Fibroblast of pulmonary artery (primary cell): Measurements from ENCODE around the gene OR1I1.
A peak's percentile ranks its signal among the peaks of the same experiment; 100 is the strongest.

Experiments used
- DNase-seq: peaks from one replicate; pipeline ENCODE4 v3.0.0-alpha.2; 2010; ENCODE audit warnings: low read depth
- H3K4me3 ChIP-seq: replicated peaks from 2 replicates; pipeline ENCODE4 v1.5.1; 2011; ENCODE audit warnings: low read depth, mild to moderate bottlenecking, control low read depth, low read length, moderate library complexity
- TF ChIP-seq, protein P1 (sequence below): IDR thresholded peaks from 2 replicates; pipeline ENCODE4 v1.5.1; 2011; ENCODE audit warnings: mild to moderate bottlenecking, control low read depth, low read length, inconsistent platforms; ENCODE audit errors: missing control alignments

OR1I1 gene

DNA sequence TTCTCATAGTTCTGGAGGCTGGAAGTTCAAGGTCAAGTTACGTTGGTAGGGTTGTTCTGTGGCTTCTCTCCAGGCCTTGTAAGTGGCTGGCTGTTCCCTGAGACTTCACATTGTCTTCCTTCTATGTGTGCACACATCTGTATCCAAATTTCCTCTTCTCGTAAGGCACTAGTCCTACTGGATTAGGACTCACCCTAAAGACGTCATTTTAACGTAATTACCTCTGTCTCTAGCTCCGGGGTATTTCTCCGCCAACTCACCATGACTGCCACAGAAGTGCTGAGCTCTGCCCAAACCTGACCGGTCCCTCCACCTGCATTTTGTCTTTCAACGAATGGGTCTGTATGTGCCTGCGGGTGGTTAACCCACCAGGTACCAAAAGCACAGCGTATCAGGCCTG, 16.4 kb downstream of the OR1I1 start:
- no peak for DNase-seq
- H3K4me3 ChIP-seq: no peak overlapping the region
- TF ChIP-seq, protein P1, sequence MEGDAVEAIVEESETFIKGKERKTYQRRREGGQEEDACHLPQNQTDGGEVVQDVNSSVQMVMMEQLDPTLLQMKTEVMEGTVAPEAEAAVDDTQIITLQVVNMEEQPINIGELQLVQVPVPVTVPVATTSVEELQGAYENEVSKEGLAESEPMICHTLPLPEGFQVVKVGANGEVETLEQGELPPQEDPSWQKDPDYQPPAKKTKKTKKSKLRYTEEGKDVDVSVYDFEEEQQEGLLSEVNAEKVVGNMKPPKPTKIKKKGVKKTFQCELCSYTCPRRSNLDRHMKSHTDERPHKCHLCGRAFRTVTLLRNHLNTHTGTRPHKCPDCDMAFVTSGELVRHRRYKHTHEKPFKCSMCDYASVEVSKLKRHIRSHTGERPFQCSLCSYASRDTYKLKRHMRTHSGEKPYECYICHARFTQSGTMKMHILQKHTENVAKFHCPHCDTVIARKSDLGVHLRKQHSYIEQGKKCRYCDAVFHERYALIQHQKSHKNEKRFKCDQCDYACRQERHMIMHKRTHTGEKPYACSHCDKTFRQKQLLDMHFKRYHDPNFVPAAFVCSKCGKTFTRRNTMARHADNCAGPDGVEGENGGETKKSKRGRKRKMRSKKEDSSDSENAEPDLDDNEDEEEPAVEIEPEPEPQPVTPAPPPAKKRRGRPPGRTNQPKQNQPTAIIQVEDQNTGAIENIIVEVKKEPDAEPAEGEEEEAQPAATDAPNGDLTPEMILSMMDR: no peak

DNA sequence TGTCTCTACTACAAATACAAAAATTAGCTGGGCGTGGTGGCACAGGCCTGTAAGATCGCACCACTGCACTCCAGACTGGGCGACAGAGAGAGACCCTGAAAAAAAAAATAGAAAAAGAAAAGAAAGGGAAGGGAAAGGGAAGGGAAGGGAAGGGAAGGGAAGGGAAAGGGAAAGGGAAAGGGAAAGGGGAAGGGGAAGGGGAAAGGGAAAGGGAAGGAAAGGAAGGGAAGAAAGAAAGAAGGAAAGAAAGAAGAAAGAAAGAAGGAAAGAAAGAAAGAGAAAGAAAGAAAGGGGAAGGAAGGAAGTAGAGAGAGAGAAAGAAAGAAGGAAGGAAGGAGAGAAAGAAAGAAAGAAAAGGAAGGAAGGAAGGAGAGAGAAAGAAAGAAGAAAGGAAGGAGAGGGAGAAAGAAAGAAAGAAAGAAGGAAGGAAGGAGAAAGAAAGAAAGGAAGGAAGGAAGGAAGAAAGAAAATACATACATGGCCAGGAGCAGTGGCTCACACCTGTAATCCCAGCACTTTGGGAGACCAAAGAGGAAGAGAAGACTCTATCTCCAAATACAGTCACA, 17.1 kb downstream of the OR1I1 start:
- TF ChIP-seq, protein P1: no peak
- DNase-seq: no peak
- H3K4me3 ChIP-seq: no peak overlapping the region

DNA sequence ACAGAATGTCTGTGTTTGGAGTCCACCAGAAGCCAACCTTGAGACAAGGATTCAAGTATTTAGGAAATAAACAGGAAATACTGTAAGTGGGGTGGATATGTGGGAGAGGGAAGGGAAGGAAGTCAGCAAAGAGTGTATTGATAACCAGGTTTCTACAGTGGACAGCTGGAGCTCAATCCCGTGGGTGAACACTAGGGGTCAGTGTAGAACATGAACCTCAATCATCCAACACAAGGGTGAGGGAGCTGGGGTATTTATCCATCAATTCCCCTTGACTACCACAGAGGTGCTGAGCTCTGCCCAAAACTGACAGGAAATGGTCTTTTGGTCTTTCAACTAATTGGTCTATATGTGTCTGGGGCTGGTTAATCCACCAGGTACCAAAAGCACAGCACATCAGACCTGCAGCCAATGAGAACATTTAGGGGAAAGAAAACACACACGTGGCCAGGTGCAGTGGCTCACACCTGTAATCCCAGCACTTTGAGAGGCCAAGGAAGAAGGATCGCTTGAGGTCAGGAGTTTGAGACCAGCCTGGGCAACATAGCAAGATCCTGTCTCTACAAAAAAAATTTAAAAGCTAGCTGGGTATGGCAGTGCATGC, 19.6 kb downstream of the OR1I1 start:
- no peak overlapping the region for H3K4me3 ChIP-seq
- TF ChIP-seq, protein P1: peak; percentile 88
- DNase-seq: peak; percentile 69

DNA sequence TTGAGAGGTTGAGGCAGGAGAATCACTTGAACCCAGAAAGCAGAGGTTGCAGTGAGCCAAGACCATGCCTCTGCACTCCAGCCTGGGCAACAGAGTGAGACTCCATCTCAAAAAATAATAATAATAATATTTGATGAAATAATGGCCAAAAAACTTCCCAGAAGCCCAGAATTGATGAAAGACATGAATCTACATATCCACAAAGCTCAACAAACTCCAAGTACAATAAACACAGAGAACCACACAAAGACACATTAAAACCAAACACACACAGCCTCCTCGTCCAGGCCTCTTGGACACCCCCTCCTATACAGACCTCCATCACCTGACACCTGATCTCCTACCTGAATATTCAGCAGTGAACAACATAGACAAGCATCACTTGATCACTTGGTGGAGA, 22.0 kb downstream of the OR1I1 start:
- TF ChIP-seq, protein P1: no peak
- no peak overlapping the region for H3K4me3 ChIP-seq
- DNase-seq: no peak

DNA sequence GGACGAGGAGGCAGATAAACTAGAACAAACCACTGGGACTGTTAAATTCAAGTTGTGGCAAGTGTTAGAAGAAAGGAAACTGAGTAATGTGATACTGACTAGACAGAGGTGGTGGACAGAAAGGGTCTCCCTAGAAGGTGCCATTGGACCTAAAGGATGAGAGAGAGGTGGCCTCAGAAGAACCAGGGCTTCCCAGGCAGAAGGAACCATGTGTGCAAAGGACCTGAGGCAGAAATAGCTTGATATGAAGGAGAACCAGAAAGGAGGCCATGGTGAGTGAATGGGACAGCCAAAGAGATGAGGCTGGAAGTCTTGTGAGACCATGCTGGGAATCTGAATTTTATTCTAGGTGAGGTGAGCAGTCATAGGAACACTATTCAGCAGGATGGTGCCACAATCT, 22.4 kb downstream of the OR1I1 start:
- DNase-seq: no peak
- TF ChIP-seq, protein P1: no peak
- no peak overlapping the region for H3K4me3 ChIP-seq

DNA sequence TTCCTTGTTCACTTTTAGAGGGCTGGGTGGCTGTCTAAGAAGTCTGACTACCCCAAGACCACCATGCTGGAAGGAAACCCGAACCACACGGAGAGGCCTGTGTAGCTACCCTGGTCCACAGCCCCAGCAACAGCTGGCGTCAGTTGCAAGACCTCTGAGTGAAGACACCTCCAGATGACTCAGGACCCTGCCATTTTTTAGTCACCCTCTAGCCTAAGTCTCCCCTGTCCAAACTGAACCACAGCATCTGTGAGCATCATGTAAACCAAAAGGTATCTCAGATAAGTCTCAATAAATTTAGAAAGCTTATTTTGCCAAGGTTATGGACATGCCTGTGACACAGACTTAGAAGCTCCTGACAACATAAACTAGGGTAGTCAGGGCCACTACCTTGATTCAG, 23.0 kb downstream of the OR1I1 start:
- H3K4me3 ChIP-seq: no peak overlapping the region
- no peak for DNase-seq
- TF ChIP-seq, protein P1: no peak
